Spleen (tissue), 7 donors: ENCODE data around the gene FARP1.

Source experiments
- POLR2A ChIP-seq, 3 donors: fragments of 450-650 bp; IDR thresholded peaks; one replicate each; pipeline ENCODE4 v1.5.1; 2017; ENCODE audit warnings: antibody characterized with exemption in 3 of 3, mild to moderate bottlenecking in 1 of 3
- TF ChIP-seq, protein P1 (sequence below), 11 experiments: fragments of 200-600 bp in 7 of 11; fragments of 450-650 bp in 4 of 11; sonication (generic) in 4 of 11; IDR thresholded peaks in 8 of 11; conservative IDR thresholded peaks in 3 of 11; 1 replicate in 7 of 11; 2 replicates in 4 of 11; pipeline versions ENCODE4 v1.4.0 to v1.8.0; 2016 to 2021; ENCODE audit warnings: antibody characterized with exemption in 11 of 11, inconsistent platforms in 4 of 11, mild to moderate bottlenecking in 1 of 11
- donor health status: DM: no; HTN: no; CAD: no; lungs with moderate emphysema.
- donor health status: DM: no; HTN: no; CAD: no.
- donor health status: DM: no; HTN: no; CAD: no.

DNA sequence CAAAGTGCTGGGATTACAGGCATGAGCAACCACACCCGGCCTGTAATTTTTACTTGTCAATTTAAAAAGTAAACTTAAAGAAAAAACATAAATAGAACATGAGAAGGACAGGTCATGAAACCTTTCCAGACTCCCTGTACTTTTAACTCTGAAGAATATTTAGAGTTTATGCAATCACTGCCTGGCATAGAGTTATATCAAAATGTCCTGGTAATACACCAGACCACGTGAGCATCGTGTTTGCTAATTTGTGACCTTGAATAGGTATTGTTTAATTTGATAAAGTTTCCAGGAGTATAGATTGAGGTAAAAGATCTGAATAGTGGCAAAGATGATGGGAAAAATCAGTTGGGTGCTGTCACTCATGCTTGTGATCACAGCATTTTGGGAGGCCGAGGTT is 115.3 kb downstream of the FARP1 start:
- TF ChIP-seq, protein P1, sequence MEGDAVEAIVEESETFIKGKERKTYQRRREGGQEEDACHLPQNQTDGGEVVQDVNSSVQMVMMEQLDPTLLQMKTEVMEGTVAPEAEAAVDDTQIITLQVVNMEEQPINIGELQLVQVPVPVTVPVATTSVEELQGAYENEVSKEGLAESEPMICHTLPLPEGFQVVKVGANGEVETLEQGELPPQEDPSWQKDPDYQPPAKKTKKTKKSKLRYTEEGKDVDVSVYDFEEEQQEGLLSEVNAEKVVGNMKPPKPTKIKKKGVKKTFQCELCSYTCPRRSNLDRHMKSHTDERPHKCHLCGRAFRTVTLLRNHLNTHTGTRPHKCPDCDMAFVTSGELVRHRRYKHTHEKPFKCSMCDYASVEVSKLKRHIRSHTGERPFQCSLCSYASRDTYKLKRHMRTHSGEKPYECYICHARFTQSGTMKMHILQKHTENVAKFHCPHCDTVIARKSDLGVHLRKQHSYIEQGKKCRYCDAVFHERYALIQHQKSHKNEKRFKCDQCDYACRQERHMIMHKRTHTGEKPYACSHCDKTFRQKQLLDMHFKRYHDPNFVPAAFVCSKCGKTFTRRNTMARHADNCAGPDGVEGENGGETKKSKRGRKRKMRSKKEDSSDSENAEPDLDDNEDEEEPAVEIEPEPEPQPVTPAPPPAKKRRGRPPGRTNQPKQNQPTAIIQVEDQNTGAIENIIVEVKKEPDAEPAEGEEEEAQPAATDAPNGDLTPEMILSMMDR (IDR thresholded peaks at IDR 0.05 in 8 of 11, conservative IDR thresholded peaks at IDR 0.05 in 3 of 11) = no peak
- no peak for TF ChIP-seq POLR2A (IDR thresholded peaks at IDR 0.05)
